Activated CD4-positive, alpha-beta memory T cell treated with anti-CD3 and anti-CD28 coated beads, Interleukin-2, amount 10 ng/mL, durations not matched to agents 7 days and 5 days (primary cell): Measurements from ENCODE around the gene DNM3. TPM values are rescaled to one million over a fixed set of nuclear protein-coding genes. Genes with fewer than 3 reads are reported as not detected.

ENCODE experiments used
- CTCF ChIA-PET: fragments of 350-600 bp; sonication (Branson Sonifier 250); formaldehyde crosslinking; loops from one replicate; lab custom pipeline; 2021; ENCODE audit warnings: antibody characterized with exemption, inconsistent platforms; lab: Charles Lee
- POLR2A ChIA-PET: fragments of 350-600 bp; sonication (Branson Sonifier 250); formaldehyde crosslinking; loops from one replicate; lab custom pipeline; 2021; ENCODE audit warnings: antibody characterized with exemption; lab: Charles Lee
- DNase-seq: peaks from one replicate; pipeline ENCODE4 v3.0.0-alpha.2; 2020
- H3K27ac Mint-ChIP-seq: one replicate; pipeline ENCODE4 v1.8.0; 2021; ENCODE audit warnings: mild to moderate bottlenecking, mixed read lengths
- H3K27me3 Mint-ChIP-seq: one replicate; pipeline ENCODE4 v1.8.0; 2021; ENCODE audit warnings: mixed read lengths
- H3K36me3 Mint-ChIP-seq: one replicate; pipeline ENCODE4 v1.8.0; 2021; ENCODE audit warnings: low read depth, mixed read lengths
- H3K4me1 Mint-ChIP-seq: one replicate; pipeline ENCODE4 v1.8.0; 2021; ENCODE audit warnings: mixed read lengths
- H3K4me3 Mint-ChIP-seq: one replicate; pipeline ENCODE4 v1.8.0; 2021; ENCODE audit warnings: mild to moderate bottlenecking, mixed read lengths
- H3K9me3 Mint-ChIP-seq: one replicate; pipeline ENCODE4 v1.8.0; 2021; ENCODE audit warnings: mixed read lengths
- total RNA-seq, 2 experiments: library from RNA; stranded (reverse); gene quantifications; one replicate each; pipeline ENCODE4 v1.2.3, GENCODE V29; 2021

Gene DNM3
- total RNA-seq, 2 experiments from 2014 or later: 2.0 to 2.2 TPM

DNA sequence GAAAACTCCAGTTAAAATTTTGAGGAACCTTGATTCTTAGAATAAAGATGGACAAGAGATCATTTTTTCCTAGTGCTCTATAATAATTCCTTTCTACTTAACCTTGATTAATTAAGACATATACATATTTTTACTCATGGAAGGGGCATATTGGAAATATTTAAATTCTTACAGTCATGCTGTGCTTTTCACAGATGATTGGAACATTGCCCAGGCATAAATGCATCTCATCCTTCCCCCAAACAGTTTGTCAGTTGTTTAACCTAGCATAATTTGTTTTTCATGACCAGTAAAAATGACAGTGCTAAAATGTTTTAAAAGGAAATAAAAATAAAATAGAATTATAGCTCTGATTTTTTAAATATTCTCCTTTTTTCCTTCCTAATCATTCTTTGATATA lies 140.0 kb downstream of the DNM3 start:
- DNase-seq: no peak
- CTCF ChIA-PET: interaction anchor here (1.0 to 9.1 kb wide), 4 partner anchors 13 to 336 kb away, joined by 3 to 122 read pairs (median 26); no protein-coding TSS in a partner anchor
- Mint-ChIP-seq H3K27ac (no peak overlapping the region), H3K4me3 (no peak overlapping the region), H3K9me3 (no peaks in the 10 kb centered on the region), H3K27me3 (peaks cover 4% of the 10 kb centered on the region), H3K4me1 (no peaks in the 10 kb centered on the region), H3K36me3 (no peaks in the 10 kb centered on the region)
- POLR2A ChIA-PET: interaction anchor here (1.4 kb wide), 1 partner anchor 180 kb away, joined by 3 read pairs; no protein-coding TSS in a partner anchor

GRCh38 chr1:171983584-171983983 lies 142.3 kb downstream of the DNM3 start:
- CTCF ChIA-PET: interaction anchor here (1.3 to 9.1 kb wide), 6 partner anchors 9 to 338 kb away, joined by 3 to 122 read pairs (median 8); partner anchors contain the start of gene VAMP4
- POLR2A ChIA-PET: interaction anchor here (1.6 kb wide), 1 partner anchor 184 kb away, joined by 3 read pairs; no protein-coding TSS in a partner anchor

GRCh38 chr1:171984262-171984661 lies 143.0 kb downstream of the DNM3 start:
- Mint-ChIP-seq H3K36me3 (no peaks in the 10 kb centered on the region), H3K9me3 (no peaks in the 10 kb centered on the region), H3K4me3 (no peak overlapping the region), H3K27me3 (peaks cover 4% of the 10 kb centered on the region), H3K27ac (no peak overlapping the region), H3K4me1 (no peaks in the 10 kb centered on the region)
- POLR2A ChIA-PET: no interaction called here
- no peak for DNase-seq
- CTCF ChIA-PET: interaction anchor here (1.1 to 9.1 kb wide), 10 partner anchors 9 to 415 kb away, joined by 3 to 122 read pairs (median 5); partner anchors contain the start of gene VAMP4

More at GRCh38 chr1:171983584-171983983, 142.3 kb downstream of the DNM3 start:
- no peaks in the 10 kb centered on the region for H3K36me3 Mint-ChIP-seq
- H3K4me3 Mint-ChIP-seq: no peak overlapping the region
- peaks cover 4% of the 10 kb centered on the region for H3K27me3 Mint-ChIP-seq
- H3K27ac Mint-ChIP-seq: no peak overlapping the region
- H3K4me1 Mint-ChIP-seq: no peaks in the 10 kb centered on the region
- H3K9me3 Mint-ChIP-seq: no peaks in the 10 kb centered on the region
- DNase-seq: no peak

- ChIA-PET CTCF (interaction anchor here (0.8 to 9.1 kb wide), 21 partner anchors 8 to 500 kb away, joined by 3 to 122 read pairs (median 4); partner anchors contain the start of genes DNM3 and VAMP4), POLR2A (no interaction called here)
- H3K27ac Mint-ChIP-seq: no peak overlapping the region
- no peaks in the 10 kb centered on the region for H3K4me1 Mint-ChIP-seq
- H3K36me3 Mint-ChIP-seq: no peaks in the 10 kb centered on the region
- peaks cover 4% of the 10 kb centered on the region for H3K27me3 Mint-ChIP-seq
- no peak overlapping the region for H3K4me3 Mint-ChIP-seq
- no peak for DNase-seq
- H3K9me3 Mint-ChIP-seq: no peaks in the 10 kb centered on the region
These were observed 143.7 kb downstream of the DNM3 start for GRCh38 chr1:171984850-171985485.

GRCh38 chr1:171985639-171986038 lies 144.3 kb downstream of the DNM3 start:
- Mint-ChIP-seq H3K27ac (no peak overlapping the region), H3K27me3 (peaks cover 4% of the 10 kb centered on the region), H3K9me3 (no peaks in the 10 kb centered on the region), H3K4me1 (no peaks in the 10 kb centered on the region), H3K36me3 (no peaks in the 10 kb centered on the region), H3K4me3 (no peak overlapping the region)
- CTCF ChIA-PET: interaction anchor here (0.8 to 9.1 kb wide), 21 partner anchors 9 to 501 kb away, joined by 3 to 122 read pairs (median 4); partner anchors contain the start of genes DNM3 and VAMP4
- peak; percentile 18 for DNase-seq
- POLR2A ChIA-PET: interaction anchor here (0.6 kb wide), 1 partner anchor 35 kb away, joined by 3 read pairs; no protein-coding TSS in a partner anchor

DNA sequence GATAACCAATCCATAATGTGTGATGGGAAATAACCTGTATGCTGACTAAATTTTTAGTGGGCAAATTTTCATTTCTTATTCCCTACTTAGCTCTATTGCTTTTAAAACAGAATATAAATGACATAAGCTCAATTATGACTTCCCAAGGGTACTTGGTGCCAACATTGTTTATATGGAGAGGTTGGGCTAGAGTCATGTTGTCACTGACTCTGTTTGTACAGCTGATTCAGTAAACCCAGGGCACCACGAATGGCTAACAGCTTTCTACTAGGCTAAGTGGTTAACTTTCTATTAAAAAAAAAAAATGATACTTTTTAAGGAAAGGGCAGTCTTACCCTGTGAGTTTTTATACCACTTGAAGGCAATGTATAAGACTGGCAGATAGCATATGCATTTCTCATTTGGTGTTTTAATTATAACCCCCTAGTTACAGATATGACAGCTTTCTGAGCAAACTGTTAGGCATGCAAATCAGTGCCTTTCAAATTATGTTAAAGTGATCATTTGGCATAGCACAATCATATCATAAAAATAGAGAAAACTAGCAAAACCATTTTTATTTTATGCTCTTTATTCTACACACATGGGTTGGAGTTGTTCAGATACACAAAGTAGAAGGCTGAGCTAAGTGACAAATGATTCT lies 147.1 kb downstream of the DNM3 start:
- no peak for DNase-seq
- H3K9me3 Mint-ChIP-seq: no peaks in the 10 kb centered on the region
- H3K4me1 Mint-ChIP-seq: no peaks in the 10 kb centered on the region
- ChIA-PET CTCF (interaction anchor here (0.6 to 2.3 kb wide), 7 partner anchors 14 to 442 kb away, joined by 3 to 12 read pairs (median 4); no protein-coding TSS in a partner anchor), POLR2A (no interaction called here)
- no peak overlapping the region for H3K4me3 Mint-ChIP-seq
- H3K36me3 Mint-ChIP-seq: no peaks in the 10 kb centered on the region
- peaks cover 3% of the 10 kb centered on the region for H3K27me3 Mint-ChIP-seq
- no peak overlapping the region for H3K27ac Mint-ChIP-seq

DNA sequence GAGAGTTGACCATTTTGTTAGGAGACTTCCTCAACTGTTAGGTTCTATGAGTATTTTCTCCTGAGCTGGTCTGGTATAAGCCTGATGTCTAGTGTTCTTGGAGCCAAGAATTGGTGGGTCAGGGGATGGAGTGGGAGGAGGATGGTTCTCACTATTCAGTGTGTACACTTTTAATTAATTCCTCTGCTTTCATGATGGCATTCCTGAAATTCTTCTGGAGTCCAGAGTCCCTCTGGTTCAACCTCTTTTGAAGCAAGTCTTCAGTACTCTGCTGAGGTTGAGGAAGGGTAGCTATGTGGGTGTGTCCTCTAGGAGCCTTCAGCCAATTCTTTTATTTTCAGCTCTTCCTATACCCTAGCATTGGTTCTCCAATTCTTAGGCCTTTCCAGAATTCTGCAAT lies 149.1 kb downstream of the DNM3 start:
- H3K4me1 Mint-ChIP-seq: no peaks in the 10 kb centered on the region
- H3K9me3 Mint-ChIP-seq: no peaks in the 10 kb centered on the region
- ChIA-PET POLR2A (interaction anchor here (1.1 kb wide), 1 partner anchor 9 kb away, joined by 3 read pairs; no protein-coding TSS in a partner anchor), CTCF (interaction anchor here (1.3 kb wide), 1 partner anchor 346 kb away, joined by 4 read pairs; no protein-coding TSS in a partner anchor)
- H3K36me3 Mint-ChIP-seq: no peaks in the 10 kb centered on the region
- peaks cover 5% of the 10 kb centered on the region for H3K27me3 Mint-ChIP-seq
- H3K4me3 Mint-ChIP-seq: no peak overlapping the region
- no peak for DNase-seq
- no peak overlapping the region for H3K27ac Mint-ChIP-seq

DNA sequence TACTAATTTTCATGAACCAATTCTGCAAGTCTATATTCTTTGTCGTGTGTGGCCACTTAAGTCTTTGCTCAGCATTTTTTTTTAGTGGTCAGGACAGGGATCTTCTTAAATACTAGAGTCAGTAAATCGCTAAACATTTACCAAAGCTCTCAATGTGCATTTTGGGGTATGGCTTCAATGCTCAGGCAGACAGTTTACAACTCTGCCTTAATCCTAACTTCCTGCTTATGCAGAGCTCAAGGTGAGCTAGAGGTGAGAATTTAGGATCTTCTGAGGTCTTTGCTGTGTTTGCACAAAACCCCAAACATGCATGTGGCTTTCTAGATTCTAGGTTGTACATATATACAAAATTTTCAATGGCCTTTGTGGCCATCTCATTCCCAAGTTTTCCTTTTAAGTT lies 153.0 kb downstream of the DNM3 start:
- peaks cover 5% of the 10 kb centered on the region for H3K27me3 Mint-ChIP-seq
- no peaks in the 10 kb centered on the region for H3K9me3 Mint-ChIP-seq
- H3K4me3 Mint-ChIP-seq: no peak overlapping the region
- H3K36me3 Mint-ChIP-seq: no peaks in the 10 kb centered on the region
- POLR2A ChIA-PET: no interaction called here
- H3K27ac Mint-ChIP-seq: no peak overlapping the region
- no peak for DNase-seq
- CTCF ChIA-PET: interaction anchor here (2.2 kb wide), 1 partner anchor 9 kb away, joined by 8 read pairs; no protein-coding TSS in a partner anchor
- no peaks in the 10 kb centered on the region for H3K4me1 Mint-ChIP-seq

- Mint-ChIP-seq H3K27me3 (peaks cover 5% of the 10 kb centered on the region), H3K4me1 (no peaks in the 10 kb centered on the region), H3K36me3 (no peaks in the 10 kb centered on the region), H3K4me3 (no peak overlapping the region), H3K27ac (no peak overlapping the region), H3K9me3 (no peaks in the 10 kb centered on the region)
- DNase-seq: no peak
- ChIA-PET POLR2A (no interaction called here), CTCF (interaction anchor here (2.2 kb wide), 1 partner anchor 10 kb away, joined by 8 read pairs; no protein-coding TSS in a partner anchor)
These were observed 154.3 kb downstream of the DNM3 start for GRCh38 chr1:171995573-171995972.

- no peaks in the 10 kb centered on the region for H3K9me3 Mint-ChIP-seq
- no peak overlapping the region for H3K4me3 Mint-ChIP-seq
- no peak for DNase-seq
- H3K27me3 Mint-ChIP-seq: peaks cover 5% of the 10 kb centered on the region
- POLR2A ChIA-PET: no interaction called here
- CTCF ChIA-PET: interaction anchor here (0.7 kb wide), 1 partner anchor 12 kb away, joined by 4 read pairs; no protein-coding TSS in a partner anchor
- no peaks in the 10 kb centered on the region for H3K36me3 Mint-ChIP-seq
- H3K27ac Mint-ChIP-seq: no peak overlapping the region
- H3K4me1 Mint-ChIP-seq: no peaks in the 10 kb centered on the region
These were observed 156.6 kb downstream of the DNM3 start for GRCh38 chr1:171997936-171998335.

GRCh38 chr1:171998711-171999110 lies 157.4 kb downstream of the DNM3 start:
- peaks cover 2% of the 10 kb centered on the region for H3K27me3 Mint-ChIP-seq
- CTCF ChIA-PET: interaction anchor here (1.8 kb wide), 1 partner anchor 14 kb away, joined by 6 read pairs; no protein-coding TSS in a partner anchor
- H3K4me3 Mint-ChIP-seq: no peak overlapping the region
- POLR2A ChIA-PET: no interaction called here
- H3K27ac Mint-ChIP-seq: no peak overlapping the region
- H3K4me1 Mint-ChIP-seq: no peaks in the 10 kb centered on the region
- H3K36me3 Mint-ChIP-seq: no peaks in the 10 kb centered on the region
- no peak for DNase-seq
- H3K9me3 Mint-ChIP-seq: no peaks in the 10 kb centered on the region

DNA sequence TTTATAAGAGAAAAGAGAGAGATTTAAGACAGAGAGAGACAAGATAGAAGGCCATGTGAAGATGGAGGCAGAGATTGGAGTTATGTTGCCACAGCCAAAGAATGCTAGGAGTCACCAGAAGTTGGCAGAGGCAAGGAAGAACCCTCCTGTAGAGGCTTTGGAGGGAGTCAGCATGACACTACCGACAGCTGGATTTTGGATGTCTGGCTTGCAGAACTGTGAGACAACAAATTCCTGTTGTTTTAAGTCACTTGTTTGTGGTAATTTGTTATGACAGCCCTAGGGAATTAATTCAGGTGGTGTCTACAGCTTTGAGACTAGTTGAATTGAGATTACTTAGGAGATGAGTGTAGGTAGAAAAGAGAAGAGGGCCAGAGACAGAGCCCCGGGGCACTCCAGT lies 158.5 kb downstream of the DNM3 start:
- CTCF ChIA-PET: interaction anchor here (1.8 kb wide), 1 partner anchor 15 kb away, joined by 6 read pairs; no protein-coding TSS in a partner anchor
- no peak overlapping the region for H3K27ac Mint-ChIP-seq
- H3K27me3 Mint-ChIP-seq: no peaks in the 10 kb centered on the region
- H3K36me3 Mint-ChIP-seq: no peaks in the 10 kb centered on the region
- no peak overlapping the region for H3K4me3 Mint-ChIP-seq
- no peaks in the 10 kb centered on the region for H3K4me1 Mint-ChIP-seq
- no peaks in the 10 kb centered on the region for H3K9me3 Mint-ChIP-seq
- POLR2A ChIA-PET: interaction anchor here (0.8 kb wide), 1 partner anchor 10 kb away, joined by 3 read pairs; no protein-coding TSS in a partner anchor
- DNase-seq: no peak
